Measurements from ENCODE around the gene SHC4. TPM values are rescaled to one million over a fixed set of nuclear protein-coding genes. Genes with fewer than 3 reads are reported as not detected.

Gene SHC4
- total and polyA plus RNA-seq, 9 of the 15 experiments (the other 6 are each of a cell fraction or from before 2014, with no cell fraction given), result 0.43 to 1.2 (median 0.67) TPM

DNA sequence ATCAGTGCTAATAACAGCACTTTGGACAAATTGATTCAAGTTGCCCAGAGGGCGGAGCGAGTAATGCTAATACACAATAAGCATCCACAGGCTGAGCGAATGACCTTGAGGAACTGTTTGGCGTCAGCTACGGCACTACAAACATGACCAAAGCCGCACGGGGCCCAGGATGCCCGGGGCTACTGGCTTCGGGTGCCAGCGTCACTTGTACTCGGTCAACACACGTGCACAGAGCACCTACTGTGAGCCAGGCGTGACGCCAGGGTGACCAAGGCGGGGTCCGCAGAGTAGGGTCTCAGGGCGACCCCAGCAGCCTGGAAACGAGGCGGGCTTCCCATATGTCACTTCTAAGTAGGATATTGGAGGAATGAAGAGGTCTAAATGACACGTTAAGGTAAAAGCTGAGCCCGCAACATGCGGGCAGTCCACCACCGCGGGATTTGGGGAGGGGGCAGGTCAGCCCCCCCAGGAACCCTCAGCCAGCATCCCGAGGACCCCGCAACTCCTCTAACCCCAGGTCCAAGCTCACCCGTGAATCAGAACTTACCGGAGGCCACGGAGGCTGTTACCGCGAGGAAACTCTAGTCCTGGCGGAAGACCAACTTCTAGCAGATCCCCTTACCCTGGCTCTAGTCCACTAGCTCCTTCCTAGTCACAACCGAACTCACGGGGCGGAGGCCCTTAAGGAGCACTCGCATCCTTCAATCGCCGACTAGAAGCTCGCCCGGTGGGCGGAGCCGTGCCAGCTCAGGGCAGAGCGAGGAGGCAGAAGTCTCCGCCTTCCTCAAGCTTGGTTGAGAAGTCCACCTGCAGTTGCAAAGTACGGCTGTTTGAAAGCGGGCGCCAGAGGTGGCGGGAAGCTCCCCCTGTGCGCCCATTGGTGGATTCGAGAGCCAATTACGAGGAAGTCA lies 153.1 kb downstream of the SHC4 start, which contains the start of gene CEP152 (continued):
- TF ChIP-seq ZBTB11 (CRISPR knock-in tag; IDR thresholded peaks at IDR 0.05) (no peak), PHF8 (IDR thresholded peaks at IDR 0.05; ENCODE audit: borderline replicate concordance, low read length) (peak; percentile 92), POU5F1 (IDR thresholded peaks at IDR 0.05; ENCODE audit: borderline replicate concordance, low read depth, low read length, partially characterized antibody) (no peak), EZH2 (IDR thresholded peaks at IDR 0.05; ENCODE audit: borderline replicate concordance, low read depth, low read length) (no peak), MCM5 (IDR thresholded peaks at IDR 0.05; ENCODE audit: low read depth) (no peak), TFAP4 (CRISPR knock-in tag; IDR thresholded peaks at IDR 0.05; ENCODE audit: borderline replicate concordance) (peak; percentile 76; the same call in 1 of the 2 replicates), TBP (optimal IDR thresholded peaks at IDR 0.05; ENCODE audit: low read depth, low read length) (peak; percentile 90), RFX5 (IDR thresholded peaks at IDR 0.05; ENCODE audit: low read depth, low read length) (no peak), NFATC3 (IDR thresholded peaks at IDR 0.05) (no peak), MTF1 (CRISPR knock-in tag; IDR thresholded peaks at IDR 0.05; ENCODE audit: borderline replicate concordance) (no peak), SETDB1 (IDR thresholded peaks at IDR 0.05; ENCODE audit: low read length) (no peak), TRIM28 (IDR thresholded peaks at IDR 0.05) (no peak), HNRNPUL1 (IDR thresholded peaks at IDR 0.05; ENCODE audit: low read length) (no peak), ZNF639 (CRISPR knock-in tag; conservative IDR thresholded peaks at IDR 0.05 in 1 of 2, IDR thresholded peaks at IDR 0.05 in 1 of 2) (no peak), KLF10 (CRISPR knock-in tag; IDR thresholded peaks at IDR 0.05) (no peak)
- TF ChIP-seq, protein P1, sequence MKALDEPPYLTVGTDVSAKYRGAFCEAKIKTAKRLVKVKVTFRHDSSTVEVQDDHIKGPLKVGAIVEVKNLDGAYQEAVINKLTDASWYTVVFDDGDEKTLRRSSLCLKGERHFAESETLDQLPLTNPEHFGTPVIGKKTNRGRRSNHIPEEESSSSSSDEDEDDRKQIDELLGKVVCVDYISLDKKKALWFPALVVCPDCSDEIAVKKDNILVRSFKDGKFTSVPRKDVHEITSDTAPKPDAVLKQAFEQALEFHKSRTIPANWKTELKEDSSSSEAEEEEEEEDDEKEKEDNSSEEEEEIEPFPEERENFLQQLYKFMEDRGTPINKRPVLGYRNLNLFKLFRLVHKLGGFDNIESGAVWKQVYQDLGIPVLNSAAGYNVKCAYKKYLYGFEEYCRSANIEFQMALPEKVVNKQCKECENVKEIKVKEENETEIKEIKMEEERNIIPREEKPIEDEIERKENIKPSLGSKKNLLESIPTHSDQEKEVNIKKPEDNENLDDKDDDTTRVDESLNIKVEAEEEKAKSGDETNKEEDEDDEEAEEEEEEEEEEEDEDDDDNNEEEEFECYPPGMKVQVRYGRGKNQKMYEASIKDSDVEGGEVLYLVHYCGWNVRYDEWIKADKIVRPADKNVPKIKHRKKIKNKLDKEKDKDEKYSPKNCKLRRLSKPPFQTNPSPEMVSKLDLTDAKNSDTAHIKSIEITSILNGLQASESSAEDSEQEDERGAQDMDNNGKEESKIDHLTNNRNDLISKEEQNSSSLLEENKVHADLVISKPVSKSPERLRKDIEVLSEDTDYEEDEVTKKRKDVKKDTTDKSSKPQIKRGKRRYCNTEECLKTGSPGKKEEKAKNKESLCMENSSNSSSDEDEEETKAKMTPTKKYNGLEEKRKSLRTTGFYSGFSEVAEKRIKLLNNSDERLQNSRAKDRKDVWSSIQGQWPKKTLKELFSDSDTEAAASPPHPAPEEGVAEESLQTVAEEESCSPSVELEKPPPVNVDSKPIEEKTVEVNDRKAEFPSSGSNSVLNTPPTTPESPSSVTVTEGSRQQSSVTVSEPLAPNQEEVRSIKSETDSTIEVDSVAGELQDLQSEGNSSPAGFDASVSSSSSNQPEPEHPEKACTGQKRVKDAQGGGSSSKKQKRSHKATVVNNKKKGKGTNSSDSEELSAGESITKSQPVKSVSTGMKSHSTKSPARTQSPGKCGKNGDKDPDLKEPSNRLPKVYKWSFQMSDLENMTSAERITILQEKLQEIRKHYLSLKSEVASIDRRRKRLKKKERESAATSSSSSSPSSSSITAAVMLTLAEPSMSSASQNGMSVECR (CRISPR knock-in tag; IDR thresholded peaks at IDR 0.05), result peak; percentile 77

Measured in K562 (cell line).